Stomach (tissue), 9 donors: Measurements from ENCODE around the gene ZNF503. TPM values are rescaled to one million over a fixed set of nuclear protein-coding genes. Genes with fewer than 3 reads are reported as not detected.

ENCODE experiments used
- DNase-seq, 2 donors: peaks; one replicate each; pipeline versions ENCODE4 v3.0.0 to v3.0.0-alpha.2; 2013 to 2019
- H3K27ac ChIP-seq, 5 donors: fragments of 200-600 bp in 4 of 5; sonication (generic) in 4 of 5; one replicate each; pipeline ENCODE4 v1.5.1; 2013 to 2019; ENCODE audit warnings: mild to moderate bottlenecking in 1 of 5, moderate library complexity in 1 of 5
- H3K27me3 ChIP-seq, 3 donors: fragments of 200-600 bp; sonication (generic); one replicate each; pipeline ENCODE4 v1.5.1; 2017 to 2019; ENCODE audit warnings: mixed run types in 1 of 3
- H3K36me3 ChIP-seq, 4 donors: fragments of 200-600 bp; sonication (generic); 1 replicate in 3 of 4; 2 replicates in 1 of 4; pipeline ENCODE4 v1.5.1; 2016 to 2019
- H3K4me1 ChIP-seq, 4 donors: fragments of 200-600 bp; sonication (generic); one replicate each; pipeline ENCODE4 v1.5.1; 2016 to 2019
- H3K4me3 ChIP-seq, 4 donors: fragments of 200-600 bp; sonication (generic) in 3 of 4; one replicate each; pipeline ENCODE4 v1.5.1; 2016 to 2019; ENCODE audit warnings: mild to moderate bottlenecking in 1 of 4
- H3K9me3 ChIP-seq, 4 donors: fragments of 200-600 bp; sonication (generic); one replicate each; pipeline ENCODE4 v1.5.1; 2016 to 2019
- CTCF ChIP-seq, 7 experiments: fragments of 450-650 bp in 4 of 7; fragments of 200-600 bp in 3 of 7; sonication (generic) in 3 of 7; IDR thresholded peaks; one replicate each; pipeline ENCODE4 v1.5.1; 2016 to 2019; ENCODE audit warnings: antibody characterized with exemption in 7 of 7, control low read depth in 2 of 7, mild to moderate bottlenecking in 1 of 7
- EP300 ChIP-seq: sonication (generic); formaldehyde crosslinking; IDR thresholded peaks from one replicate; pipeline ENCODE4 v1.6.1; 2017; ENCODE audit warnings: antibody characterized with exemption
- POLR2A ChIP-seq, 4 donors: fragments of 450-650 bp; IDR thresholded peaks; one replicate each; pipeline ENCODE4 v1.6.1; 2016; ENCODE audit warnings: antibody characterized with exemption in 4 of 4, control low read depth in 2 of 4, mild to moderate bottlenecking in 1 of 4, moderate library complexity in 1 of 4
- POLR2AphosphoS5 ChIP-seq, 3 donors: sonication (generic); formaldehyde crosslinking; IDR thresholded peaks; one replicate each; pipeline ENCODE4 v1.6.1; 2016; ENCODE audit warnings: antibody characterized with exemption in 3 of 3
- WGBS, 5 donors: extraction: QIAGEN DNeasy Blood & Tissue Kit in 3 of 5; methylation state at CpG; one replicate each; pipeline versions ENCODE4 v1.1.5 to v1.1.7; 2013 to 2018; 5-methylcytosine and 5-hydroxymethylcytosine counted together
- intact Hi-C: fragments of 100-400 bp; cut with DNase I; formaldehyde crosslinking; loops from one replicate; pipeline ENCODE4 v1.15.1; 2023; ENCODE audit warnings: low total_unique reads
- polyA plus RNA-seq, 3 donors: library from polyadenylated mRNA; stranded (reverse); fragments of 200-250 nt; gene quantifications; one replicate each; pipeline ENCODE4 v1.2.3, GENCODE V29; 2013
- total RNA-seq, 5 donors: library from RNA; depleted of rRNA; stranded (reverse); fragments of >200 nt; gene quantifications; one replicate each; pipeline versions ENCODE4 v1.1.0 to v1.2.3, GENCODE V29; 2014 to 2016
- donor health status: healthy with polysubstance abuse.
- donor health status: Bipolar disorder and iron deficiency.
- donor health status: healthy.

Gene ZNF503
- total and polyA plus RNA-seq, 8 donors = 3.5 to 24.1 (median 10.8) TPM

GRCh38 chr10:75392271-75392670, 9.3 kb downstream of the ZNF503 start:
- Histone ChIP-seq H3K4me1 (peaks cover 5 to 28% (median 22%) of the 10 kb centered on the region in 4 donors), H3K9me3 (no peaks in the 10 kb centered on the region), H3K27me3 (peaks cover 0 to 26% (median 0%) of the 10 kb centered on the region in 3 donors), H3K27ac (no peak overlapping the region), H3K4me3 (no peak overlapping the region), H3K36me3 (peaks cover 0 to 9% (median 2%) of the 10 kb centered on the region in 4 donors)
- 86 to 93% (median 92%) methylated on average over 2 of the region's 2 CpGs for WGBS, 5 donors
- intact Hi-C loops = loop anchor here (10.0 kb wide), 1 partner anchor 643 kb away; no protein-coding TSS in a partner anchor
- DNase-seq = no peak
- TF ChIP-seq EP300 (no peak), CTCF (IDR thresholded peaks at IDR 0.05) (no peak), POLR2A (IDR thresholded peaks at IDR 0.05) (no peak), POLR2AphosphoS5 (IDR thresholded peaks at IDR 0.05) (no peak)

GRCh38 chr10:75390178-75390577, 11.4 kb downstream of the ZNF503 start:
- no peak for TF ChIP-seq CTCF (IDR thresholded peaks at IDR 0.05)
- no peak for TF ChIP-seq POLR2AphosphoS5 (IDR thresholded peaks at IDR 0.05)

GRCh38 chr10:75388082-75388481, 13.5 kb downstream of the ZNF503 start:
- DNase-seq = no peak
- Histone ChIP-seq H3K4me1 (no peaks in the 10 kb centered on the region), H3K27ac (no peak overlapping the region), H3K27me3 (no peaks in the 10 kb centered on the region), H3K4me3 (no peak overlapping the region), H3K36me3 (peaks cover 0 to 4% (median 0%) of the 10 kb centered on the region in 4 donors), H3K9me3 (peaks cover 0 to 10% (median 2%) of the 10 kb centered on the region in 4 donors)
- TF ChIP-seq EP300 = no peak
- no peak for TF ChIP-seq POLR2AphosphoS5 (IDR thresholded peaks at IDR 0.05)
- TF ChIP-seq CTCF (IDR thresholded peaks at IDR 0.05) = no peak
- no peak for TF ChIP-seq POLR2A (IDR thresholded peaks at IDR 0.05)
- 93 to 100% (median 97%) methylated on average over 3 of the region's 3 CpGs for WGBS, 5 donors
- intact Hi-C loops = no loop called here

More at GRCh38 chr10:75390178-75390577, 11.4 kb downstream of the ZNF503 start:
- Histone ChIP-seq H3K36me3 (peaks cover 0 to 13% (median 2%) of the 10 kb centered on the region in 4 donors), H3K4me1 (peaks cover under 1 to 9% (median 6%) of the 10 kb centered on the region in 4 donors), H3K27ac (no peak overlapping the region), H3K4me3 (no peak overlapping the region), H3K27me3 (peaks cover 0 to 5% (median 0%) of the 10 kb centered on the region in 3 donors), H3K9me3 (peaks cover 0 to 10% (median 2%) of the 10 kb centered on the region in 4 donors)
- DNase-seq = no peak
- intact Hi-C loops = loop anchor here (10.0 kb wide), 1 partner anchor 645 kb away; no protein-coding TSS in a partner anchor

GRCh38 chr10:75386128-75386527, 15.4 kb downstream of the ZNF503 start:
- no peak overlapping the region for H3K4me3 ChIP-seq
- DNase-seq = no peak
- H3K27ac ChIP-seq = no peak overlapping the region
- 87 to 98% (median 96%) methylated on average over 3 of the region's 3 CpGs for WGBS, 5 donors
- TF ChIP-seq CTCF (IDR thresholded peaks at IDR 0.05) (no peak), EP300 (no peak), POLR2A (IDR thresholded peaks at IDR 0.05) (no peak)
- peaks cover 0 to 10% (median 2%) of the 10 kb centered on the region in 4 donors for H3K9me3 ChIP-seq
- H3K27me3 ChIP-seq = no peaks in the 10 kb centered on the region
- no peaks in the 10 kb centered on the region for H3K4me1 ChIP-seq
- intact Hi-C loops = no loop called here
- peaks cover 0 to 4% (median 0%) of the 10 kb centered on the region in 4 donors for H3K36me3 ChIP-seq
